Endodermal cell (in vitro differentiated cells): Measurements from ENCODE around the gene EFCAB6. TPM values are rescaled to one million over a fixed set of nuclear protein-coding genes. Genes with fewer than 3 reads are reported as not detected.

ENCODE experiments used
- DNase-seq: peaks from one replicate; pipeline ENCODE4 v3.0.0-alpha.2; 2017
- H3K27ac ChIP-seq: 2 replicates; pipeline ENCODE4 v1.5.1; 2013; ENCODE audit warnings: mild to moderate bottlenecking, low read depth, low read length, moderate library complexity
- H3K27me3 ChIP-seq: 2 replicates; pipeline ENCODE4 v1.6.1; 2013; ENCODE audit warnings: mild to moderate bottlenecking, low read length, moderate library complexity; ENCODE audit not compliant: insufficient read depth, control insufficient read depth, poor library complexity, severe bottlenecking
- H3K36me3 ChIP-seq: 2 replicates; pipeline ENCODE4 v1.7.0; 2013; ENCODE audit warnings: mild to moderate bottlenecking, low read length, moderate library complexity; ENCODE audit not compliant: control insufficient read depth, insufficient read depth
- H3K4me1 ChIP-seq: one replicate; pipeline ENCODE4 v1.7.0; 2013; ENCODE audit warnings: low read length; ENCODE audit not compliant: control insufficient read depth, insufficient read depth
- H3K4me3 ChIP-seq: 2 replicates; pipeline ENCODE4 v1.5.1; 2013; ENCODE audit warnings: mild to moderate bottlenecking, low read length, moderate library complexity
- H3K9ac ChIP-seq: 2 replicates; pipeline ENCODE4 v1.6.1; 2013; ENCODE audit warnings: mild to moderate bottlenecking, low read length, moderate library complexity; ENCODE audit not compliant: poor library complexity, severe bottlenecking; ENCODE audit errors: extremely low read depth
- H3K9me3 ChIP-seq: 2 replicates; pipeline ENCODE4 v1.6.1; 2013; ENCODE audit warnings: mild to moderate bottlenecking, low read length, moderate library complexity; ENCODE audit not compliant: control insufficient read depth
- H3K27ac Mint-ChIP-seq: 2 replicates; pipeline ENCODE4 v1.8.0; 2020; ENCODE audit warnings: mixed read lengths
- H3K27me3 Mint-ChIP-seq: 2 replicates; pipeline ENCODE4 v1.8.0; 2021; ENCODE audit warnings: mild to moderate bottlenecking, mixed read lengths; ENCODE audit not compliant: insufficient read depth
- H3K36me3 Mint-ChIP-seq: 2 replicates; pipeline ENCODE4 v1.8.0; 2020; ENCODE audit warnings: low read depth, mixed read lengths
- H3K4me1 Mint-ChIP-seq: 2 replicates; pipeline ENCODE4 v1.8.0; 2020; ENCODE audit warnings: mixed read lengths
- H3K4me3 Mint-ChIP-seq: 2 replicates; pipeline ENCODE4 v1.8.0; 2020; ENCODE audit warnings: mild to moderate bottlenecking, moderate library complexity, mixed read lengths
- H3K9me3 Mint-ChIP-seq: 2 replicates; pipeline ENCODE4 v1.8.0; 2020; ENCODE audit warnings: mild to moderate bottlenecking, mixed read lengths
- CTCF ChIP-seq: fragments of 200-600 bp; sonication (generic); conservative IDR thresholded peaks from 2 replicates; pipeline ENCODE4 v1.5.0; 2021; ENCODE audit warnings: antibody characterized with exemption, mild to moderate bottlenecking
- WGBS, 2 experiments: methylation state at CpG; one replicate each; pipeline versions ENCODE4 v1.1.5 to v1.1.7; 2013; ENCODE audit warnings: missing lambda C conversion rate in 2 of 2, mixed read lengths in 1 of 2; ENCODE audit not compliant: insufficient coverage in 1 of 2, insufficient read length in 1 of 2; 5-methylcytosine and 5-hydroxymethylcytosine counted together
- total RNA-seq, 2 donors: library from RNA; stranded (reverse); fragmentation: NEBNext Ultra II Directional in 1 of 2; extraction: Animal tissue kit (Norgen Biotek cat#: 25700) in 1 of 2; gene quantifications; 2 replicates in 1 of 2; 3 replicates in 1 of 2; pipeline ENCODE4 v1.2.1, GENCODE V29; 2021

The EFCAB6 gene
- total RNA-seq, 2 donors from 2014 or later = 1.8 to 2.0 TPM

- H3K4me1 ChIP-seq = no peaks in the 10 kb centered on the region
- DNase-seq = no peak
- Mint-ChIP-seq H3K27me3 (no peaks in the 10 kb centered on the region), H3K9me3 (no peaks in the 10 kb centered on the region), H3K4me3 (no peak overlapping the region), H3K36me3 (no peaks in the 10 kb centered on the region), H3K27ac (no peak overlapping the region), H3K4me1 (peaks cover 4% of the 10 kb centered on the region)
- no peak overlapping the region for H3K27ac ChIP-seq
- no peak overlapping the region for H3K9ac ChIP-seq
- no peaks in the 10 kb centered on the region for H3K36me3 ChIP-seq
- no peak overlapping the region for H3K4me3 ChIP-seq
- H3K9me3 ChIP-seq = no peaks in the 10 kb centered on the region
- 90 to 93% methylated on average over 3 to 4 of the region's 4 CpGs for WGBS, 2 experiments
- no peak for TF ChIP-seq CTCF
- no peaks in the 10 kb centered on the region for H3K27me3 ChIP-seq
Measured at GRCh38 chr22:43544289-43544673, 267.8 kb downstream of the EFCAB6 start.

GRCh38 chr22:43543522-43544288 is 268.4 kb downstream of the EFCAB6 start:
- Mint-ChIP-seq H3K27me3 (no peaks in the 10 kb centered on the region), H3K4me3 (no peak overlapping the region), H3K9me3 (peaks cover 3% of the 10 kb centered on the region), H3K27ac (no peak overlapping the region), H3K36me3 (no peaks in the 10 kb centered on the region), H3K4me1 (peaks cover 4% of the 10 kb centered on the region)
- H3K36me3 ChIP-seq = no peaks in the 10 kb centered on the region
- H3K9ac ChIP-seq = no peak overlapping the region
- H3K27me3 ChIP-seq = no peaks in the 10 kb centered on the region
- 86 to 88% methylated on average over 5 to 12 of the region's 12 CpGs for WGBS, 2 experiments
- no peak for TF ChIP-seq CTCF
- no peaks in the 10 kb centered on the region for H3K4me1 ChIP-seq
- H3K4me3 ChIP-seq = no peak overlapping the region
- H3K27ac ChIP-seq = no peak overlapping the region
- H3K9me3 ChIP-seq = no peaks in the 10 kb centered on the region
- DNase-seq = no peak

- Histone ChIP-seq H3K36me3 (no peaks in the 10 kb centered on the region), H3K27ac (no peak overlapping the region), H3K4me3 (no peak overlapping the region), H3K4me1 (no peaks in the 10 kb centered on the region), H3K27me3 (no peaks in the 10 kb centered on the region), H3K9me3 (no peaks in the 10 kb centered on the region), H3K9ac (no peak overlapping the region)
- H3K27ac Mint-ChIP-seq = no peak overlapping the region
- peaks cover 7% of the 10 kb centered on the region for H3K9me3 Mint-ChIP-seq
- H3K4me1 Mint-ChIP-seq = peaks cover 4% of the 10 kb centered on the region
- H3K27me3 Mint-ChIP-seq = peaks cover 2% of the 10 kb centered on the region
- no peak for TF ChIP-seq CTCF
- H3K36me3 Mint-ChIP-seq = no peaks in the 10 kb centered on the region
- no peak overlapping the region for H3K4me3 Mint-ChIP-seq
- 94% methylated on average over 23 of the region's 23 CpGs for WGBS, 2 experiments
- no peak for DNase-seq
Measured at GRCh38 chr22:43542681-43543521, 269.2 kb downstream of the EFCAB6 start.
